ENCODE results near the gene WFIKKN1.

DNA sequence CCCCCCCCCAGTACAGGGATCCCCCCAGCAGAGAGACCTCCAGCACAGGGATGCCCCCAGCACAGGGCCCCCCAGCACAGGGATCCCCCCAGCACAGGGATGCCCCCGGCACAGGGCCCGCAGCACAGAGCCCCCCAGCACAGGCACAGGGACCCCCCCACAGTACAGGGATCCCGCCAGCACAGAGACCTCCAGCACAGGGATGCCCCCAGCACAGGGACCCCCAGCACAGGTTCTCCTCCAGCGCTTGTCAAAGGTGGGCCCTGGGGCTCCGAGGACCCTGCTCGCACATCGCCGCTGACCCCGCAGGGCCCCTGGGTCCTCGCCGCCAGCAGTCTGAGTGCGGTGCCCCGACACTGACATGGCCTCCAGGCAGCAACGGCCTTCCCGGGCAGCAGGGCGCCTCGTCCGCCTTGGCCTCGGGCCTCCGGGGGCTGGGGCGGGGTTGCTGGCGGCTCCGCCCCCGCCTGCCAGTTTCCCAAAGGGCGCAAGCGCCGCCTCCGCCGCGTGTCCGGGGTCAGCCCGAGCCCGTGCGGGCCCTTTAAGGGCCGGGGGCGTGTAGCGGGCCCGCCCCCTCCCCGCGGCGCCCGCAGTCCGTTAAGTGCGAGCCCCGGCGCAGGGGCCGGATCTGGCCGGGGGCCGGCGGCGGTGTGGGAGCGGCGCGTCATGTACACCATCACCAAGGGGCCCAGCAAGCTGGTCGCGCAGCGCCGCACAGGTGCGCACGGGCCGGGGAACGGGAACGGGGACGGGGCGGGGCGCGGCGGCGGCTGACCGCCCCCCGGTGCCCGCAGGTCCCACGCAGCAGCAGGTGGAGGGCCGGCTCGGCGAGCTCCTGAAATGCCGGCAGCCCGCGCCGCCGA is 10.8 kb downstream of the WFIKKN1 start, which contains the start of gene MCRIP2:
- TF ChIP-seq CEBPB (IDR thresholded peaks at IDR 0.05; ENCODE audit: low read depth, low read length), result no peak
- TF ChIP-seq MAZ (IDR thresholded peaks at IDR 0.05; ENCODE audit: borderline replicate concordance, low read depth, low read length), result peak; percentile 76; the same call in 1 of the 2 replicates
- TF ChIP-seq, protein P1, sequence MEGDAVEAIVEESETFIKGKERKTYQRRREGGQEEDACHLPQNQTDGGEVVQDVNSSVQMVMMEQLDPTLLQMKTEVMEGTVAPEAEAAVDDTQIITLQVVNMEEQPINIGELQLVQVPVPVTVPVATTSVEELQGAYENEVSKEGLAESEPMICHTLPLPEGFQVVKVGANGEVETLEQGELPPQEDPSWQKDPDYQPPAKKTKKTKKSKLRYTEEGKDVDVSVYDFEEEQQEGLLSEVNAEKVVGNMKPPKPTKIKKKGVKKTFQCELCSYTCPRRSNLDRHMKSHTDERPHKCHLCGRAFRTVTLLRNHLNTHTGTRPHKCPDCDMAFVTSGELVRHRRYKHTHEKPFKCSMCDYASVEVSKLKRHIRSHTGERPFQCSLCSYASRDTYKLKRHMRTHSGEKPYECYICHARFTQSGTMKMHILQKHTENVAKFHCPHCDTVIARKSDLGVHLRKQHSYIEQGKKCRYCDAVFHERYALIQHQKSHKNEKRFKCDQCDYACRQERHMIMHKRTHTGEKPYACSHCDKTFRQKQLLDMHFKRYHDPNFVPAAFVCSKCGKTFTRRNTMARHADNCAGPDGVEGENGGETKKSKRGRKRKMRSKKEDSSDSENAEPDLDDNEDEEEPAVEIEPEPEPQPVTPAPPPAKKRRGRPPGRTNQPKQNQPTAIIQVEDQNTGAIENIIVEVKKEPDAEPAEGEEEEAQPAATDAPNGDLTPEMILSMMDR (conservative IDR thresholded peaks at IDR 0.05; ENCODE audit: low read depth, low read length), result no peak
- 0 out of 2 replicates have a peak, but pooled peaks have one; percentile 24 for TF ChIP-seq POLR2A (IDR thresholded peaks at IDR 0.05; ENCODE audit: low read depth, low read length)
- TF ChIP-seq MXI1 (IDR thresholded peaks at IDR 0.05; ENCODE audit: borderline replicate concordance, low read depth, low read length), result peak; percentile 73; the same call in 1 of the 2 replicates
- peak; percentile 66 for TF ChIP-seq BHLHE40 (IDR thresholded peaks at IDR 0.05; ENCODE audit: low read depth, low read length)
- no peak for TF ChIP-seq RCOR1 (IDR thresholded peaks at IDR 0.05; ENCODE audit: insufficient replicate concordance, low read length)
- no peak for TF ChIP-seq MAFK (IDR thresholded peaks at IDR 0.05; ENCODE audit: low read depth, low read length)
- TF ChIP-seq, protein P2, sequence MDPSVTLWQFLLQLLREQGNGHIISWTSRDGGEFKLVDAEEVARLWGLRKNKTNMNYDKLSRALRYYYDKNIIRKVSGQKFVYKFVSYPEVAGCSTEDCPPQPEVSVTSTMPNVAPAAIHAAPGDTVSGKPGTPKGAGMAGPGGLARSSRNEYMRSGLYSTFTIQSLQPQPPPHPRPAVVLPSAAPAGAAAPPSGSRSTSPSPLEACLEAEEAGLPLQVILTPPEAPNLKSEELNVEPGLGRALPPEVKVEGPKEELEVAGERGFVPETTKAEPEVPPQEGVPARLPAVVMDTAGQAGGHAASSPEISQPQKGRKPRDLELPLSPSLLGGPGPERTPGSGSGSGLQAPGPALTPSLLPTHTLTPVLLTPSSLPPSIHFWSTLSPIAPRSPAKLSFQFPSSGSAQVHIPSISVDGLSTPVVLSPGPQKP (IDR thresholded peaks at IDR 0.05; ENCODE audit: borderline replicate concordance, low read depth, low read length), result no peak
- TF ChIP-seq NFE2L2 (IDR thresholded peaks at IDR 0.05; ENCODE audit: low read depth, low read length), result no peak
- no peak for TF ChIP-seq RAD21 (IDR thresholded peaks at IDR 0.05; ENCODE audit: low read length)
